GM12878 (cell line): Measurements from ENCODE around the gene SLC38A5. TPM values are rescaled to one million over a fixed set of nuclear protein-coding genes. Genes with fewer than 3 reads are reported as not detected.

Experiments
- ATAC-seq: fragments of 200-7000 bp; cut with Tn5 transposase; 3 replicates; pipeline ENCODE4 v1.9.1; 2020; ENCODE audit warnings: mild to moderate bottlenecking, moderate library complexity
- BruUV-seq: library from RNA; stranded (reverse); fragments of 400-500 nt; replicated peaks from 2 replicates; lab custom pipeline; 2021; lab: Mats Ljungman, UMichigan
- CTCF ChIA-PET: fragments of 300-600 bp; sonication (Branson Sonifier 250); formaldehyde crosslinking; extraction: SDS; loops from one replicate; lab custom pipeline; 2021; ENCODE audit warnings: inconsistent platforms; lab: Yijun Ruan, JAX
- POLR2A ChIA-PET: fragments of 350-600 bp; formaldehyde crosslinking; extraction: SDS; loops from one replicate; lab custom pipeline; 2021; ENCODE audit warnings: inconsistent platforms; lab: Charles Lee
- RAD21 ChIA-PET: fragments of 300-600 bp; sonication (Branson Sonifier 250); formaldehyde crosslinking; loops from one replicate; lab custom pipeline; 2023; ENCODE audit warnings: antibody characterized with exemption; ENCODE audit not compliant: unreplicated experiment; lab: Charles Lee
- SMC1A ChIA-PET: fragments of 300-600 bp; sonication (Branson Sonifier 250); formaldehyde crosslinking; loops from one replicate; lab custom pipeline; 2023; ENCODE audit not compliant: unreplicated experiment, uncharacterized antibody; lab: Charles Lee
- DNase-seq: peaks from one replicate; pipeline ENCODE4 v3.0.0-alpha.2; 2011; ENCODE audit warnings: low read depth, low spot score
- FAIRE-seq: peaks from 3 replicates; lab custom pipeline; 2011; peaks lifted over from hg19 to GRCh38; lab: Jason Lieb, UNC
- H2AFZ ChIP-seq: 2 replicates; pipeline ENCODE4 v1.6.0; 2011; ENCODE audit warnings: low read depth, low read length, control low read depth; ENCODE audit not compliant: control insufficient read depth
- H3K27ac ChIP-seq: 2 replicates; pipeline ENCODE4 v1.5.1; 2011; ENCODE audit warnings: control low read depth; ENCODE audit not compliant: control insufficient read depth, insufficient read depth
- H3K27me3 ChIP-seq, 2 experiments: replicated peaks in 1 of 2; 2 replicates each; pipeline versions ENCODE4 v1.6.0 to v1.6.1; 2011; ENCODE audit warnings: low read length in 1 of 2; ENCODE audit not compliant: control insufficient read depth in 2 of 2, insufficient read depth in 2 of 2
- H3K36me3 ChIP-seq, 2 experiments: 2 replicates each; pipeline ENCODE4 v1.5.1; 2011; ENCODE audit warnings: low read length in 1 of 2; ENCODE audit not compliant: control insufficient read depth in 2 of 2, insufficient read depth in 2 of 2
- H3K4me1 ChIP-seq: 2 replicates; pipeline ENCODE4 v1.6.1; 2011; ENCODE audit warnings: mild to moderate bottlenecking, low read length, moderate library complexity, mixed read lengths; ENCODE audit not compliant: control insufficient read depth, insufficient read depth
- H3K4me2 ChIP-seq: 2 replicates; pipeline ENCODE4 v1.6.0; 2011; ENCODE audit warnings: control low read depth; ENCODE audit not compliant: control insufficient read depth, insufficient read depth
- H3K4me3 ChIP-seq: fragments of 200-600 bp; sonication (generic); 2 replicates; pipeline ENCODE4 v1.5.1; 2016
- H3K79me2 ChIP-seq: 2 replicates; pipeline ENCODE4 v1.6.0; 2011; ENCODE audit warnings: low read length; ENCODE audit not compliant: control insufficient read depth, insufficient read depth
- H3K9ac ChIP-seq: 2 replicates; pipeline ENCODE4 v1.8.0; 2011; ENCODE audit warnings: low read length, control low read depth, mixed read lengths; ENCODE audit not compliant: control insufficient read depth, insufficient read depth
- H3K9me3 ChIP-seq: replicated peaks from 3 replicates; pipeline ENCODE4 v1.5.1; 2011; ENCODE audit warnings: mild to moderate bottlenecking, low read length; ENCODE audit not compliant: control insufficient read depth, insufficient read depth
- H4K20me1 ChIP-seq: 2 replicates; pipeline ENCODE4 v1.6.0; 2011; ENCODE audit not compliant: control insufficient read depth, insufficient read depth
- BHLHE40 ChIP-seq, 2 experiments: fragments of 450-650 bp in 1 of 2; IDR thresholded peaks; 2 replicates each; pipeline ENCODE4 v1.6.1; 2011 to 2017; ENCODE audit warnings: low read depth in 2 of 2, borderline replicate concordance in 1 of 2, improper control_type of control experiment in 1 of 2, low read length in 1 of 2, mild to moderate bottlenecking in 1 of 2
- CREB1 ChIP-seq: IDR thresholded peaks from 2 replicates; pipeline ENCODE4 v1.6.1; 2012; ENCODE audit warnings: low read depth, mild to moderate bottlenecking, inconsistent platforms
- EED ChIP-seq: sonication (generic); IDR thresholded peaks from 2 replicates; pipeline ENCODE4 v1.6.1; 2016; ENCODE audit warnings: antibody characterized with exemption, low read depth
- KDM1A ChIP-seq: fragments of 200-600 bp; sonication (generic); IDR thresholded peaks from 2 replicates; pipeline ENCODE4 v1.6.1; 2016; ENCODE audit warnings: borderline replicate concordance
- LARP7 ChIP-seq: fragments of 450-650 bp; IDR thresholded peaks from 2 replicates; pipeline ENCODE4 v1.6.1; 2017; ENCODE audit warnings: mild to moderate bottlenecking
- MXI1 ChIP-seq: fragments of 150-350 bp; IDR thresholded peaks from 2 replicates; pipeline ENCODE4 v1.6.1; 2011; ENCODE audit warnings: low read depth, mild to moderate bottlenecking, inconsistent platforms, low read length, improper control_type of control experiment
- MYC ChIP-seq: IDR thresholded peaks from 2 replicates; pipeline ENCODE4 v1.6.1; 2011; ENCODE audit warnings: mild to moderate bottlenecking, low read length, moderate library complexity, inconsistent platforms; ENCODE audit not compliant: insufficient read depth, insufficient replicate concordance, insufficient read length, severe bottlenecking
- RBBP5 ChIP-seq: fragments of 200-600 bp; sonication (generic); conservative IDR thresholded peaks from 2 replicates; pipeline ENCODE4 v1.6.1; 2016
- SIX5 ChIP-seq: IDR thresholded peaks from 2 replicates; pipeline ENCODE4 v1.6.1; 2011; ENCODE audit warnings: mild to moderate bottlenecking, low read depth, low read length, moderate library complexity; ENCODE audit not compliant: severe bottlenecking
- SUZ12 ChIP-seq: fragments of 200-600 bp; sonication (generic); IDR thresholded peaks from one replicate; pipeline ENCODE4 v1.6.1; 2018; ENCODE audit warnings: antibody characterized with exemption, mild to moderate bottlenecking; ENCODE audit not compliant: unreplicated experiment
- WGBS: methylation state at CpG from one replicate; pipeline ENCODE4 v1.1.6; 2016; ENCODE audit warnings: low lambda C conversion rate; ENCODE audit not compliant: insufficient replicate concordance, insufficient coverage; ENCODE audit errors: missing lambda C conversion rate; 5-methylcytosine and 5-hydroxymethylcytosine counted together
- in situ Hi-C: fragments of 300-500 bp; cut with MboI; formaldehyde crosslinking; loops from 9 replicates; pipeline ENCODE4 v1.14.3; 2018; ENCODE audit warnings: mixed read lengths
- intact Hi-C: fragments of 100-400 bp; cut with micrococcal nuclease; formaldehyde crosslinking; loops from one replicate; pipeline ENCODE4 v1.14.2; 2022; ENCODE audit not compliant: unreplicated experiment
- polyA plus RNA-seq, 11 experiments: library from polyadenylated mRNA; depleted of rRNA in 4 of 11; unstranded in 6 of 11; stranded (reverse) in 5 of 11; fragments of >200 nt; fragmentation: Nextera tagmentation in 4 of 11; fragmentation: Illumina TruSeq in 1 of 11; extraction: Ambion mirVana in 4 of 11; extraction: Trizol in 1 of 11; gene quantifications; 1 replicate in 1 of 11; 2 replicates in 10 of 11; pipeline versions ENCODE4 v1.2.1 to v1.2.3, GENCODE V29; 2011 to 2016; ENCODE audit warnings: inconsistent platforms in 2 of 11, missing spikeins in 2 of 11, low read depth in 1 of 11
- total RNA-seq, 4 experiments: library from RNA; depleted of rRNA in 3 of 4; stranded (reverse); fragments of >200 nt in 3 of 4; fragmentation: Illumina TruSeq in 1 of 4; extraction: Trizol in 1 of 4; gene quantifications; 2 replicates each; pipeline versions ENCODE4 v1.2.1 to v1.2.3, GENCODE V29; 2013 to 2021
- TF ChIP-seq, protein P1 (sequence below): fragments of 450-650 bp; IDR thresholded peaks from 2 replicates; pipeline ENCODE4 v1.6.1; 2016; ENCODE audit warnings: mild to moderate bottlenecking, moderate library complexity, borderline replicate concordance
- TF ChIP-seq, protein P2 (sequence below): fragments of 450-650 bp; formaldehyde crosslinking; IDR thresholded peaks from 2 replicates; pipeline ENCODE4 v1.4.0; 2022; ENCODE audit warnings: mild to moderate bottlenecking, moderate library complexity
- TF ChIP-seq, protein P3 (sequence below): fragments of 450-650 bp; IDR thresholded peaks from 2 replicates; pipeline ENCODE4 v1.6.1; 2017; ENCODE audit warnings: borderline replicate concordance

Gene SLC38A5
- total and polyA plus RNA-seq, 10 of the 15 experiments (the other 5 are each of a cell fraction or from before 2014, with no cell fraction given) = 4.2 to 108 (median 70.6) TPM

- Histone ChIP-seq H3K9ac (no peak overlapping the region), H2AFZ (no peak overlapping the region), H3K27ac (no peak overlapping the region), H3K4me2 (no peak overlapping the region), H3K36me3 (no peaks in the 10 kb centered on the region), H3K27me3 (no peaks in the 10 kb centered on the region), H3K9me3 (no peaks in the 10 kb centered on the region), H4K20me1 (no peaks in the 10 kb centered on the region), H3K4me1 (no peaks in the 10 kb centered on the region), H3K79me2 (no peaks in the 10 kb centered on the region), H3K4me3 (no peak overlapping the region)
- no TSS peak for BruUV-seq
- POLR2A ChIA-PET = no interaction called here
- WGBS = 49% methylated on average over 6 of the region's 6 CpGs
- RAD21 ChIA-PET = no interaction called here
- in situ Hi-C loops (loop anchor here (10.0 kb wide), 1 partner anchor 414 kb away; no protein-coding TSS in a partner anchor), intact Hi-C loops (no loop called here)
- DNase-seq (no peak), ATAC-seq (no peak), FAIRE-seq (no peak)
- SMC1A ChIA-PET = no interaction called here
- CTCF ChIA-PET = interaction anchor here (1.6 kb wide), 1 partner anchor 415 kb away, joined by 3 read pairs; no protein-coding TSS in a partner anchor
- TF ChIP-seq, protein P1, sequence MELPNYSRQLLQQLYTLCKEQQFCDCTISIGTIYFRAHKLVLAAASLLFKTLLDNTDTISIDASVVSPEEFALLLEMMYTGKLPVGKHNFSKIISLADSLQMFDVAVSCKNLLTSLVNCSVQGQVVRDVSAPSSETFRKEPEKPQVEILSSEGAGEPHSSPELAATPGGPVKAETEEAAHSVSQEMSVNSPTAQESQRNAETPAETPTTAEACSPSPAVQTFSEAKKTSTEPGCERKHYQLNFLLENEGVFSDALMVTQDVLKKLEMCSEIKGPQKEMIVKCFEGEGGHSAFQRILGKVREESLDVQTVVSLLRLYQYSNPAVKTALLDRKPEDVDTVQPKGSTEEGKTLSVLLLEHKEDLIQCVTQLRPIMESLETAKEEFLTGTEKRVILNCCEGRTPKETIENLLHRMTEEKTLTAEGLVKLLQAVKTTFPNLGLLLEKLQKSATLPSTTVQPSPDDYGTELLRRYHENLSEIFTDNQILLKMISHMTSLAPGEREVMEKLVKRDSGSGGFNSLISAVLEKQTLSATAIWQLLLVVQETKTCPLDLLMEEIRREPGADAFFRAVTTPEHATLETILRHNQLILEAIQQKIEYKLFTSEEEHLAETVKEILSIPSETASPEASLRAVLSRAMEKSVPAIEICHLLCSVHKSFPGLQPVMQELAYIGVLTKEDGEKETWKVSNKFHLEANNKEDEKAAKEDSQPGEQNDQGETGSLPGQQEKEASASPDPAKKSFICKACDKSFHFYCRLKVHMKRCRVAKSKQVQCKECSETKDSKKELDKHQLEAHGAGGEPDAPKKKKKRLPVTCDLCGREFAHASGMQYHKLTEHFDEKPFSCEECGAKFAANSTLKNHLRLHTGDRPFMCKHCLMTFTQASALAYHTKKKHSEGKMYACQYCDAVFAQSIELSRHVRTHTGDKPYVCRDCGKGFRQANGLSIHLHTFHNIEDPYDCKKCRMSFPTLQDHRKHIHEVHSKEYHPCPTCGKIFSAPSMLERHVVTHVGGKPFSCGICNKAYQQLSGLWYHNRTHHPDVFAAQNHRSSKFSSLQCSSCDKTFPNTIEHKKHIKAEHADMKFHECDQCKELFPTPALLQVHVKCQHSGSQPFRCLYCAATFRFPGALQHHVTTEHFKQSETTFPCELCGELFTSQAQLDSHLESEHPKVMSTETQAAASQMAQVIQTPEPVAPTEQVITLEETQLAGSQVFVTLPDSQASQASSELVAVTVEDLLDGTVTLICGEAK = no peak
- TF ChIP-seq RBBP5 (no peak), MXI1 (no peak), EED (no peak), MYC (no peak), SUZ12 (no peak), CREB1 (no peak), KDM1A (no peak), LARP7 (no peak), BHLHE40 (IDR thresholded peaks at IDR 0.05; ENCODE audit: borderline replicate concordance in 1 of 2, low read depth in 2 of 2, low read length in 1 of 2) (no peak), SIX5 (no peak)
- TF ChIP-seq, protein P2, sequence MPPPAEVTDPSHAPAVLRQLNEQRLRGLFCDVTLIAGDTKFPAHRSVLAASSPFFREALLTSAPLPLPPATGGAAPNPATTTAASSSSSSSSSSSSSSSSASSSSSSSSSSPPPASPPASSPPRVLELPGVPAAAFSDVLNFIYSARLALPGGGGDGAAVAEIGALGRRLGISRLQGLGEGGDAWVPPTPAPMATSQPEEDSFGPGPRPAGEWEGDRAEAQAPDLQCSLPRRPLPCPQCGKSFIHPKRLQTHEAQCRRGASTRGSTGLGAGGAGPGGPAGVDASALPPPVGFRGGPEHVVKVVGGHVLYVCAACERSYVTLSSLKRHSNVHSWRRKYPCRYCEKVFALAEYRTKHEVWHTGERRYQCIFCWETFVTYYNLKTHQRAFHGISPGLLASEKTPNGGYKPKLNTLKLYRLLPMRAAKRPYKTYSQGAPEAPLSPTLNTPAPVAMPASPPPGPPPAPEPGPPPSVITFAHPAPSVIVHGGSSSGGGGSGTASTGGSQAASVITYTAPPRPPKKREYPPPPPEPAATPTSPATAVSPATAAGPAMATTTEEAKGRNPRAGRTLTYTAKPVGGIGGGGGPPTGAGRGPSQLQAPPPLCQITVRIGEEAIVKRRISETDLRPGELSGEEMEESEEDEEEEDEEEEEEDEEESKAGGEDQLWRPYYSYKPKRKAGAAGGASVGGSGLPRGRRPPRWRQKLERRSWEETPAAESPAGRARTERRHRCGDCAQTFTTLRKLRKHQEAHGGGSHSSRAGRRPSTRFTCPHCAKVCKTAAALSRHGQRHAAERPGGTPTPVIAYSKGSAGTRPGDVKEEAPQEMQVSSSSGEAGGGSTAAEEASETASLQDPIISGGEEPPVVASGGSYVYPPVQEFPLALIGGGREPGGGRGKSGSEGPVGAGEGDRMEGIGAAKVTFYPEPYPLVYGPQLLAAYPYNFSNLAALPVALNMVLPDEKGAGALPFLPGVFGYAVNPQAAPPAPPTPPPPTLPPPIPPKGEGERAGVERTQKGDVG = no peak
- TF ChIP-seq, protein P3, sequence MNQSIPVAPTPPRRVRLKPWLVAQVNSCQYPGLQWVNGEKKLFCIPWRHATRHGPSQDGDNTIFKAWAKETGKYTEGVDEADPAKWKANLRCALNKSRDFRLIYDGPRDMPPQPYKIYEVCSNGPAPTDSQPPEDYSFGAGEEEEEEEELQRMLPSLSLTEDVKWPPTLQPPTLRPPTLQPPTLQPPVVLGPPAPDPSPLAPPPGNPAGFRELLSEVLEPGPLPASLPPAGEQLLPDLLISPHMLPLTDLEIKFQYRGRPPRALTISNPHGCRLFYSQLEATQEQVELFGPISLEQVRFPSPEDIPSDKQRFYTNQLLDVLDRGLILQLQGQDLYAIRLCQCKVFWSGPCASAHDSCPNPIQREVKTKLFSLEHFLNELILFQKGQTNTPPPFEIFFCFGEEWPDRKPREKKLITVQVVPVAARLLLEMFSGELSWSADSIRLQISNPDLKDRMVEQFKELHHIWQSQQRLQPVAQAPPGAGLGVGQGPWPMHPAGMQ = no peak
These were observed 28.3 kb upstream of the SLC38A5 start for GRCh38 chrX:48498374-48498809.
